MCF 10A (cell line): ENCODE measurements around the gene SLC22A24. TPM values are rescaled to one million over a fixed set of nuclear protein-coding genes. Genes with fewer than 3 reads are reported as not detected.

Experiments used
- BruUV-seq: library from RNA; stranded (reverse); fragments of 400-500 nt; replicated peaks from 2 replicates; lab custom pipeline; 2021; lab: Mats Ljungman, UMichigan
- CTCF ChIA-PET: fragments of 300-600 bp; sonication (Branson Sonifier 250); formaldehyde crosslinking; extraction: SDS; loops from one replicate; lab custom pipeline; 2021; ENCODE audit warnings: antibody characterized with exemption, inconsistent platforms; lab: Yijun Ruan, JAX
- POLR2A ChIA-PET: fragments of 300-600, 350-650 bp; sonication (Branson Sonifier 250); formaldehyde crosslinking; extraction: SDS; loops from one replicate; lab custom pipeline; 2020; ENCODE audit warnings: antibody characterized with exemption, inconsistent platforms; lab: Yijun Ruan, JAX
- DNase-seq: peaks from one replicate; pipeline ENCODE4 v3.0.0-alpha.2; 2018; ENCODE audit not compliant: unreplicated experiment
- H3K27ac Mint-ChIP-seq: one replicate; pipeline ENCODE4 v1.8.0; 2022; ENCODE audit warnings: mild to moderate bottlenecking, low read depth, mixed read lengths; ENCODE audit not compliant: unreplicated experiment
- H3K27me3 Mint-ChIP-seq: one replicate; pipeline ENCODE4 v1.8.0; 2022; ENCODE audit warnings: mixed read lengths; ENCODE audit not compliant: insufficient read depth, unreplicated experiment
- H3K36me3 Mint-ChIP-seq: one replicate; pipeline ENCODE4 v1.8.0; 2022; ENCODE audit warnings: mild to moderate bottlenecking, moderate library complexity, mixed read lengths; ENCODE audit not compliant: insufficient read depth, unreplicated experiment
- H3K4me1 Mint-ChIP-seq: one replicate; pipeline ENCODE4 v1.8.0; 2022; ENCODE audit warnings: mixed read lengths; ENCODE audit not compliant: insufficient read depth, unreplicated experiment
- H3K4me3 Mint-ChIP-seq: one replicate; pipeline ENCODE4 v1.8.0; 2022; ENCODE audit warnings: mild to moderate bottlenecking, moderate library complexity, mixed read lengths; ENCODE audit not compliant: unreplicated experiment
- H3K9me3 Mint-ChIP-seq: one replicate; pipeline ENCODE4 v1.8.0; 2022; ENCODE audit warnings: mixed read lengths; ENCODE audit not compliant: unreplicated experiment
- intact Hi-C: fragments of 100-400 bp; cut with micrococcal nuclease; formaldehyde crosslinking; loops from 2 replicates; pipeline ENCODE4 v1.14.1; 2022
- total RNA-seq: library from RNA; stranded (reverse); gene quantifications from 2 replicates; pipeline ENCODE4 v1.2.3, GENCODE V29; 2022
- TF ChIP-seq, protein P1 (sequence below): fragments of 200-600 bp; IDR thresholded peaks from one replicate; pipeline ENCODE4 v1.8.0; 2022; ENCODE audit warnings: antibody characterized with exemption, mild to moderate bottlenecking; ENCODE audit not compliant: unreplicated experiment

SLC22A24 gene
- total RNA-seq, 1 experiment from 2014 or later = not detected

DNA sequence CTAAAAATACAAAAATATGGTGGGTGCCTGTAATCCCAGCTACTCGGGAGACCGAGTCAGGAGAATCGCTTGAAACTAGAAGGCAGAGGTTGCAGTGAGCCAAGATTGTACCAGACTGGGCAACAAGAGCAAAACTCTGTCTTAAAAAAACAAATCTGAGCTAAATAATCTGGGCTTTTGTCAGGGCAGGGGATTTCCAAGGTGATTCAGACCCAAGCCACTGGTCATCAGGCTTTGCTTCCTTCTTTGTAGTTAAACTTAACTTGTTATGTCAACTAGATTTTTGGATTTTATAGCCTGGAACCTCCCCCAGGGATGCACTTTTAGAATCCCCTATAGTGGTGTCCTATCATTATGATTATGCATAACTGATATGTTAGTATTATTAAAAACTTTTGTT is 101.4 kb downstream of the SLC22A24 start:
- DNase-seq = no peak
- Mint-ChIP-seq H3K4me3 (no peak overlapping the region), H3K36me3 (no peaks in the 10 kb centered on the region), H3K27ac (no peak overlapping the region), H3K4me1 (no peaks in the 10 kb centered on the region), H3K27me3 (peaks cover 18% of the 10 kb centered on the region), H3K9me3 (no peaks in the 10 kb centered on the region)
- ChIA-PET POLR2A (interaction anchor here (0.7 kb wide), 1 partner anchor 135 kb away, joined by 3 read pairs; no protein-coding TSS in a partner anchor), CTCF (interaction anchor here (0.6 to 1.0 kb wide), 3 partner anchors 100 to 136 kb away, joined by 3 to 4 read pairs (median 3); no protein-coding TSS in a partner anchor)
- TF ChIP-seq, protein P1, sequence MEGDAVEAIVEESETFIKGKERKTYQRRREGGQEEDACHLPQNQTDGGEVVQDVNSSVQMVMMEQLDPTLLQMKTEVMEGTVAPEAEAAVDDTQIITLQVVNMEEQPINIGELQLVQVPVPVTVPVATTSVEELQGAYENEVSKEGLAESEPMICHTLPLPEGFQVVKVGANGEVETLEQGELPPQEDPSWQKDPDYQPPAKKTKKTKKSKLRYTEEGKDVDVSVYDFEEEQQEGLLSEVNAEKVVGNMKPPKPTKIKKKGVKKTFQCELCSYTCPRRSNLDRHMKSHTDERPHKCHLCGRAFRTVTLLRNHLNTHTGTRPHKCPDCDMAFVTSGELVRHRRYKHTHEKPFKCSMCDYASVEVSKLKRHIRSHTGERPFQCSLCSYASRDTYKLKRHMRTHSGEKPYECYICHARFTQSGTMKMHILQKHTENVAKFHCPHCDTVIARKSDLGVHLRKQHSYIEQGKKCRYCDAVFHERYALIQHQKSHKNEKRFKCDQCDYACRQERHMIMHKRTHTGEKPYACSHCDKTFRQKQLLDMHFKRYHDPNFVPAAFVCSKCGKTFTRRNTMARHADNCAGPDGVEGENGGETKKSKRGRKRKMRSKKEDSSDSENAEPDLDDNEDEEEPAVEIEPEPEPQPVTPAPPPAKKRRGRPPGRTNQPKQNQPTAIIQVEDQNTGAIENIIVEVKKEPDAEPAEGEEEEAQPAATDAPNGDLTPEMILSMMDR = no peak
- intact Hi-C loops = no loop called here
- BruUV-seq = no TSS peak

DNA sequence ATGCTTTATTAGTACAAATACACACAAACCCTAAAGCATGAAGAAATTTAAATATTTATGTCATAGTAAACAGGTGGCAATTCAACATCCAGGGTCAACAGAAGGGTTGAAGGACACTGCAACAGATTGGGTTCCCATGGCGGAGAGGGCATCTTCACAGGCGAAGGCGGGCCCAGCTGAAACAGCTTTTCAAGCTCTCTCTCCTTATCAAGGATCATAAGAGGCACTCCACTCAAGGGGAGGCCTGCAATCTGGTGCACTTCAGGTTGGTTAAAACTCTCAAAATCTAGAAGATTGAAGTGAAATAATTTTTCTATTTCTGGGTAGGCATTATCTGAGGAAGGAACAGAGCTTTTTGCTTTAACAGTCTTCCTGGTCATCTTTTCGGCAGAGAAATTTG is 111.6 kb downstream of the SLC22A24 start:
- H3K9me3 Mint-ChIP-seq = no peaks in the 10 kb centered on the region
- ChIA-PET POLR2A (no interaction called here), CTCF (interaction anchor here (0.8 to 10.8 kb wide), 3 partner anchors 11 to 127 kb away, joined by 3 to 179 read pairs (median 51); no protein-coding TSS in a partner anchor)
- H3K27me3 Mint-ChIP-seq = peaks cover 86% of the 10 kb centered on the region
- DNase-seq = no peak
- BruUV-seq = no TSS peak
- no peak overlapping the region for H3K27ac Mint-ChIP-seq
- H3K36me3 Mint-ChIP-seq = no peaks in the 10 kb centered on the region
- H3K4me1 Mint-ChIP-seq = peaks cover 6% of the 10 kb centered on the region
- TF ChIP-seq, protein P1 = no peak
- intact Hi-C loops = no loop called here
- no peak overlapping the region for H3K4me3 Mint-ChIP-seq

Other genes starting within 250 kb of the SLC22A24 start
- not detected in 2 replicates for gene CHRM1, start 222.9 kb downstream of the SLC22A24 start, total RNA-seq
- not detected in 2 replicates for gene SLC22A6, start 159.3 kb downstream of the SLC22A24 start, total RNA-seq
- gene SLC22A8, start 128.4 kb downstream of the SLC22A24 start, total RNA-seq = not detected in 2 replicates
- gene SLC22A25, start 99.4 kb upstream of the SLC22A24 start, total RNA-seq = not detected in 2 replicates
- not detected in 2 replicates for gene SLC22A9, start 225.6 kb upstream of the SLC22A24 start, total RNA-seq